OCI-LY1 (cell line): ENCODE results near the gene FREM3.

Experiments
- H2AFZ ChIP-seq: fragments of 200-600 bp; sonication (generic), shearing (Covaris generic); 2 replicates; pipeline ENCODE4 v1.6.0; 2014; ENCODE audit warnings: antibody characterized with exemption, mild to moderate bottlenecking, low read length
- H3F3A ChIP-seq: fragments of 200-600 bp; sonication (generic), shearing (Covaris generic); 2 replicates; pipeline ENCODE4 v1.6.0; 2014; ENCODE audit warnings: mild to moderate bottlenecking, antibody characterized with exemption, low read length, moderate library complexity; ENCODE audit not compliant: insufficient read depth
- H3K27ac ChIP-seq: fragments of 200-600 bp; sonication (generic); 2 replicates; pipeline ENCODE4 v1.5.1; 2014; ENCODE audit warnings: low read length, mixed run types, mild to moderate bottlenecking, low read depth; ENCODE audit not compliant: poor library complexity, severe bottlenecking
- H3K27me3 ChIP-seq: fragments of 200-600 bp; sonication (generic); 2 replicates; pipeline ENCODE4 v1.6.0; 2014; ENCODE audit warnings: antibody characterized with exemption, mild to moderate bottlenecking, low read length, moderate library complexity; ENCODE audit not compliant: insufficient read depth
- H3K36me3 ChIP-seq: fragments of 200-600 bp; sonication (generic); 2 replicates; pipeline ENCODE4 v1.6.1; 2014; ENCODE audit warnings: mild to moderate bottlenecking, antibody characterized with exemption, low read length, moderate library complexity, mixed read lengths; ENCODE audit not compliant: insufficient read depth
- H3K4me1 ChIP-seq: fragments of 200-600 bp; sonication (generic); 2 replicates; pipeline ENCODE4 v1.5.1; 2014; ENCODE audit warnings: mild to moderate bottlenecking, low read length, moderate library complexity; ENCODE audit not compliant: insufficient read depth, severe bottlenecking
- H3K4me2 ChIP-seq: fragments of 200-600 bp; sonication (generic), shearing (Covaris generic); 2 replicates; pipeline ENCODE4 v1.6.1; 2014; ENCODE audit warnings: low read length
- H3K4me3 ChIP-seq: fragments of 200-600 bp; sonication (generic); 2 replicates; pipeline ENCODE4 v1.5.1; 2014; ENCODE audit warnings: low read length, low read depth, mild to moderate bottlenecking, mixed read lengths; ENCODE audit not compliant: poor library complexity, severe bottlenecking
- H3K79me2 ChIP-seq: fragments of 200-600 bp; shearing (Covaris generic); 2 replicates; pipeline ENCODE4 v1.6.1; 2016; ENCODE audit warnings: mixed run types, low read length, mixed read lengths; ENCODE audit not compliant: insufficient read depth
- H3K9ac ChIP-seq: fragments of 200-600 bp; sonication (generic), shearing (Covaris generic); 2 replicates; pipeline ENCODE4 v1.6.1; 2014; ENCODE audit warnings: mild to moderate bottlenecking, low read length, mixed read lengths
- H3K9me2 ChIP-seq: fragments of 200-600 bp; sonication (generic), shearing (Covaris generic); 2 replicates; pipeline ENCODE4 v1.6.1; 2014; ENCODE audit warnings: low read depth, mild to moderate bottlenecking, low read length, mixed read lengths
- H3K9me3 ChIP-seq: fragments of 200-600 bp; shearing (Covaris generic); 2 replicates; pipeline ENCODE4 v1.6.1; 2014; ENCODE audit warnings: low read length, mixed read lengths
- H4K20me1 ChIP-seq: fragments of 200-600 bp; sonication (generic), shearing (Covaris generic); 2 replicates; pipeline ENCODE4 v1.6.0; 2016; ENCODE audit warnings: mild to moderate bottlenecking, low read length; ENCODE audit not compliant: insufficient read depth
- EZH2 ChIP-seq: fragments of 200-600 bp; sonication (generic), shearing (Covaris generic); IDR thresholded peaks from 2 replicates; pipeline ENCODE4 v1.8.0; 2017; ENCODE audit warnings: borderline replicate concordance, mixed run types, mild to moderate bottlenecking, antibody characterized with exemption, low read length, moderate library complexity, mixed read lengths
- TF ChIP-seq, protein P1 (sequence below): fragments of 200-600 bp; sonication (generic), shearing (Covaris generic); IDR thresholded peaks from 2 replicates; pipeline ENCODE4 v1.5.1; 2017; ENCODE audit warnings: mild to moderate bottlenecking, antibody characterized with exemption, low read length, moderate library complexity, mixed read lengths

FREM3 gene

GRCh38 chr4:143642611-143643010 is 57.9 kb downstream of the FREM3 start:
- no peak overlapping the region for H2AFZ ChIP-seq
- no peak overlapping the region for H3K27ac ChIP-seq
- no peak overlapping the region for H3K4me3 ChIP-seq
- no peaks in the 10 kb centered on the region for H4K20me1 ChIP-seq
- no peaks in the 10 kb centered on the region for H3K79me2 ChIP-seq
- no peak overlapping the region for H3K9ac ChIP-seq
- H3K4me2 ChIP-seq: no peak overlapping the region
- no peaks in the 10 kb centered on the region for H3K4me1 ChIP-seq
- no peaks in the 10 kb centered on the region for H3K36me3 ChIP-seq
- no peaks in the 10 kb centered on the region for H3F3A ChIP-seq
- H3K9me3 ChIP-seq: no peaks in the 10 kb centered on the region
- no peaks in the 10 kb centered on the region for H3K27me3 ChIP-seq
- no peaks in the 10 kb centered on the region for H3K9me2 ChIP-seq
- TF ChIP-seq EZH2: no peak
- TF ChIP-seq, protein P1, sequence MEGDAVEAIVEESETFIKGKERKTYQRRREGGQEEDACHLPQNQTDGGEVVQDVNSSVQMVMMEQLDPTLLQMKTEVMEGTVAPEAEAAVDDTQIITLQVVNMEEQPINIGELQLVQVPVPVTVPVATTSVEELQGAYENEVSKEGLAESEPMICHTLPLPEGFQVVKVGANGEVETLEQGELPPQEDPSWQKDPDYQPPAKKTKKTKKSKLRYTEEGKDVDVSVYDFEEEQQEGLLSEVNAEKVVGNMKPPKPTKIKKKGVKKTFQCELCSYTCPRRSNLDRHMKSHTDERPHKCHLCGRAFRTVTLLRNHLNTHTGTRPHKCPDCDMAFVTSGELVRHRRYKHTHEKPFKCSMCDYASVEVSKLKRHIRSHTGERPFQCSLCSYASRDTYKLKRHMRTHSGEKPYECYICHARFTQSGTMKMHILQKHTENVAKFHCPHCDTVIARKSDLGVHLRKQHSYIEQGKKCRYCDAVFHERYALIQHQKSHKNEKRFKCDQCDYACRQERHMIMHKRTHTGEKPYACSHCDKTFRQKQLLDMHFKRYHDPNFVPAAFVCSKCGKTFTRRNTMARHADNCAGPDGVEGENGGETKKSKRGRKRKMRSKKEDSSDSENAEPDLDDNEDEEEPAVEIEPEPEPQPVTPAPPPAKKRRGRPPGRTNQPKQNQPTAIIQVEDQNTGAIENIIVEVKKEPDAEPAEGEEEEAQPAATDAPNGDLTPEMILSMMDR: no peak

- no peaks in the 10 kb centered on the region for H3K27me3 ChIP-seq
- H3K27ac ChIP-seq: no peak overlapping the region
- H3F3A ChIP-seq: no peaks in the 10 kb centered on the region
- no peak overlapping the region for H2AFZ ChIP-seq
- no peak for TF ChIP-seq EZH2
- TF ChIP-seq, protein P1: no peak
- H3K9me2 ChIP-seq: no peaks in the 10 kb centered on the region
- no peaks in the 10 kb centered on the region for H3K9me3 ChIP-seq
- no peak overlapping the region for H3K4me2 ChIP-seq
- H3K36me3 ChIP-seq: no peaks in the 10 kb centered on the region
- H4K20me1 ChIP-seq: no peaks in the 10 kb centered on the region
- no peaks in the 10 kb centered on the region for H3K79me2 ChIP-seq
- no peak overlapping the region for H3K4me3 ChIP-seq
- no peaks in the 10 kb centered on the region for H3K4me1 ChIP-seq
- no peak overlapping the region for H3K9ac ChIP-seq
Measured at GRCh38 chr4:143641361-143641760, 59.1 kb downstream of the FREM3 start.

GRCh38 chr4:143634763-143635162 is 65.7 kb downstream of the FREM3 start:
- Histone ChIP-seq H3K36me3 (no peaks in the 10 kb centered on the region), H3K27ac (no peak overlapping the region), H3F3A (no peaks in the 10 kb centered on the region), H3K79me2 (no peaks in the 10 kb centered on the region), H3K4me1 (no peaks in the 10 kb centered on the region), H3K4me2 (no peak overlapping the region), H3K9me3 (no peaks in the 10 kb centered on the region), H3K9ac (no peak overlapping the region), H3K4me3 (no peak overlapping the region), H2AFZ (no peak overlapping the region), H3K9me2 (no peaks in the 10 kb centered on the region), H3K27me3 (no peaks in the 10 kb centered on the region), H4K20me1 (no peaks in the 10 kb centered on the region)
- TF ChIP-seq EZH2: no peak
- TF ChIP-seq, protein P1: no peak
